SH-SY5Y (cell line): Measurements from ENCODE around the gene USP22.

Experiments used
- GATA2 ChIP-seq: IDR thresholded peaks from 2 replicates; pipeline ENCODE4 v1.6.1; 2011; ENCODE audit warnings: mild to moderate bottlenecking, low read depth, low read length
- GATA3 ChIP-seq: IDR thresholded peaks from 2 replicates; pipeline ENCODE4 v1.6.1; 2011; ENCODE audit warnings: low read depth, mild to moderate bottlenecking, low read length, moderate library complexity

Gene USP22

GRCh38 chr17:21042458-21043295 is at the start of gene USP22:
USP22 (minus strand) TSS chr17:21043011; CDS start chr17:21042835, 176 bp downstream.
- peak; percentile 83 for TF ChIP-seq GATA2
- no peak for TF ChIP-seq GATA3

GRCh38 chr17:21090902-21091618 is 48.2 kb upstream of the USP22 start:
- TF ChIP-seq GATA2, result no peak
- no peak for TF ChIP-seq GATA3

GRCh38 chr17:21089933-21090901 is 47.4 kb upstream of the USP22 start:
- TF ChIP-seq GATA3, result no peak

GRCh38 chr17:21089145-21089544 is 46.3 kb upstream of the USP22 start:
- TF ChIP-seq GATA3 (no peak), GATA2 (no peak)

- TF ChIP-seq GATA2 (no peak), GATA3 (no peak)
These were observed 42.9 kb upstream of the USP22 start for GRCh38 chr17:21085707-21086106.

GRCh38 chr17:21082001-21082436 is 39.2 kb upstream of the USP22 start:
- no peak for TF ChIP-seq GATA2
- no peak for TF ChIP-seq GATA3

- TF ChIP-seq GATA2 (no peak), GATA3 (no peak)
These were observed 36.4 kb upstream of the USP22 start for GRCh38 chr17:21079196-21079595.

- TF ChIP-seq GATA3 (no peak), GATA2 (no peak)
These were observed 35.4 kb upstream of the USP22 start for GRCh38 chr17:21078016-21078780.

GRCh38 chr17:21077281-21077680 is 34.5 kb upstream of the USP22 start:
- TF ChIP-seq GATA2, result no peak

GRCh38 chr17:21076242-21076641 is 33.4 kb upstream of the USP22 start:
- TF ChIP-seq GATA3 (no peak), GATA2 (no peak)

- no peak for TF ChIP-seq GATA3
- no peak for TF ChIP-seq GATA2
These were observed 32.9 kb upstream of the USP22 start for GRCh38 chr17:21075739-21076085.

- TF ChIP-seq GATA2 (no peak), GATA3 (no peak)
These were observed 30.0 kb upstream of the USP22 start for GRCh38 chr17:21072745-21073197.

GRCh38 chr17:21066394-21066793 is 23.6 kb upstream of the USP22 start:
- TF ChIP-seq GATA2 (no peak), GATA3 (no peak)
